ENCODE results near the gene CCNG1. TPM values are rescaled to one million over a fixed set of nuclear protein-coding genes. Genes with fewer than 3 reads are reported as not detected.
"Not testable (repeated sequence)": the region's sequence is repeated elsewhere in the genome, so short reads cannot be mapped to it uniquely, and the experiment has no call there.

The CCNG1 gene
- polyA plus RNA-seq, 3 donors: 13.1 to 48.9 (median 46.0) TPM

GRCh38 chr5:163451489-163451888 lies 14.1 kb downstream of the CCNG1 start:
- peaks cover 7% of the 10 kb centered on the region for H3K79me2 ChIP-seq (ENCODE audit: insufficient read depth, low read length)
- H3K36me3 ChIP-seq (replicated peaks in 1 of 2; ENCODE audit: control insufficient read depth in 1 of 2, insufficient read depth in 2 of 2, low read length in 2 of 2): peaks cover 36 to 91% of the 10 kb centered on the region in 2 donors
- no peak overlapping the region for H3K4me3 ChIP-seq (replicated peaks in 1 of 3; ENCODE audit: low read depth in 2 of 3, low read length in 3 of 3)
- Mint-ChIP-seq H3K36me3 (peaks cover 60 to 72% of the 10 kb centered on the region in 2 donors), H3K27ac (no peak overlapping the region), H3K4me1 (no peaks in the 10 kb centered on the region), H3K27me3 (ENCODE audit: low read depth in 3 of 3) (no peaks in the 10 kb centered on the region), H3K9me3 (peaks cover 0 to 1% (median 0%) of the 10 kb centered on the region in 7 donors), H3K4me3 (no peak overlapping the region)
- no peaks in the 10 kb centered on the region for H3K27me3 ChIP-seq (ENCODE audit: control insufficient read depth in 2 of 2, insufficient read depth in 2 of 2, low read length in 2 of 2)
- H3K9me3 ChIP-seq (replicated peaks in 1 of 2; ENCODE audit: control insufficient read depth in 1 of 2, insufficient read depth in 1 of 2, low read length in 2 of 2): no peaks in the 10 kb centered on the region
- no peak for TF ChIP-seq CTCF (IDR thresholded peaks at IDR 0.05)
- no peak overlapping the region for H3K9ac ChIP-seq (ENCODE audit: insufficient read depth, low read length, poor library complexity, severe bottlenecking)
- no peak for DNase-seq
- H3K4me1 ChIP-seq (ENCODE audit: control insufficient read depth in 1 of 2, insufficient read depth in 2 of 2, low read length in 2 of 2): no peaks in the 10 kb centered on the region
- no peak overlapping the region for H3K27ac ChIP-seq (ENCODE audit: low read depth in 1 of 2, low read length in 2 of 2)
- intact Hi-C loops (cut with micrococcal nuclease): no loop called here
- 100% methylated on average over 7 of the region's 8 CpGs for WGBS (ENCODE audit: insufficient coverage)
- H2AFZ ChIP-seq (ENCODE audit: insufficient read depth, low read depth, low read length, poor library complexity, severe bottlenecking): no peak overlapping the region
- H3K4me2 ChIP-seq (replicated peaks; ENCODE audit: extremely low read depth, low read length, poor library complexity, severe bottlenecking): no peak overlapping the region
- H4K20me1 ChIP-seq (ENCODE audit: insufficient read depth, low read length): no peaks in the 10 kb centered on the region

GRCh38 chr5:163453705-163454104 lies 16.3 kb downstream of the CCNG1 start:
- H3K36me3 ChIP-seq (replicated peaks in 1 of 2; ENCODE audit: control insufficient read depth in 1 of 2, insufficient read depth in 2 of 2, low read length in 2 of 2): peaks cover 24 to 69% of the 10 kb centered on the region in 2 donors
- no peak overlapping the region for H3K4me3 Mint-ChIP-seq
- no peak overlapping the region for H3K4me3 ChIP-seq (replicated peaks in 1 of 3; ENCODE audit: low read depth in 2 of 3, low read length in 3 of 3)
- no peaks in the 10 kb centered on the region for H3K9me3 ChIP-seq (replicated peaks in 1 of 2; ENCODE audit: control insufficient read depth in 1 of 2, insufficient read depth in 1 of 2, low read length in 2 of 2)
- no peak for DNase-seq
- no peak overlapping the region for H3K27ac Mint-ChIP-seq
- no peaks in the 10 kb centered on the region for H3K27me3 Mint-ChIP-seq (ENCODE audit: low read depth in 3 of 3)
- H3K36me3 Mint-ChIP-seq: peaks cover 47 to 56% of the 10 kb centered on the region in 2 donors
- H4K20me1 ChIP-seq (ENCODE audit: insufficient read depth, low read length): no peaks in the 10 kb centered on the region
- TF ChIP-seq CTCF (IDR thresholded peaks at IDR 0.05): no peak
- peaks cover 0 to 1% (median 0%) of the 10 kb centered on the region in 7 donors for H3K9me3 Mint-ChIP-seq
- H3K27ac ChIP-seq (ENCODE audit: low read depth in 1 of 2, low read length in 2 of 2): no peak overlapping the region
- intact Hi-C loops (cut with micrococcal nuclease): no loop called here
- H3K4me2 ChIP-seq (replicated peaks; ENCODE audit: extremely low read depth, low read length, poor library complexity, severe bottlenecking): no peak overlapping the region
- no peaks in the 10 kb centered on the region for H3K27me3 ChIP-seq (ENCODE audit: control insufficient read depth in 2 of 2, insufficient read depth in 2 of 2, low read length in 2 of 2)
- peaks cover 4% of the 10 kb centered on the region for H3K4me1 Mint-ChIP-seq
- H2AFZ ChIP-seq (ENCODE audit: insufficient read depth, low read depth, low read length, poor library complexity, severe bottlenecking): no peak overlapping the region
- peaks cover 18% of the 10 kb centered on the region for H3K79me2 ChIP-seq (ENCODE audit: insufficient read depth, low read length)
- no CpG with 5 or more reads among the region's 1 CpG for WGBS (ENCODE audit: insufficient coverage)
- peaks cover 2 to 3% of the 10 kb centered on the region in 2 donors for H3K4me1 ChIP-seq (ENCODE audit: control insufficient read depth in 1 of 2, insufficient read depth in 2 of 2, low read length in 2 of 2)
- no peak overlapping the region for H3K9ac ChIP-seq (ENCODE audit: insufficient read depth, low read length, poor library complexity, severe bottlenecking)

GRCh38 chr5:163455406-163455805 lies 18.0 kb downstream of the CCNG1 start:
- WGBS (ENCODE audit: insufficient coverage): 97% methylated on average over 6 of the region's 17 CpGs

More at GRCh38 chr5:163455406-163455805, 18.0 kb downstream of the CCNG1 start:
- peaks cover 34 to 44% of the 10 kb centered on the region in 2 donors for H3K36me3 Mint-ChIP-seq
- H3K27ac ChIP-seq (ENCODE audit: low read depth in 1 of 2, low read length in 2 of 2); H3K9ac ChIP-seq (ENCODE audit: insufficient read depth, low read length, poor library complexity, severe bottlenecking); intact Hi-C loops (cut with micrococcal nuclease); H3K4me2 ChIP-seq (replicated peaks; ENCODE audit: extremely low read depth, low read length, poor library complexity, severe bottlenecking); H3K27me3 Mint-ChIP-seq (ENCODE audit: low read depth in 3 of 3); H3K4me3 ChIP-seq (replicated peaks in 1 of 3; ENCODE audit: low read depth in 2 of 3, low read length in 3 of 3); H3K4me3 Mint-ChIP-seq; H4K20me1 ChIP-seq (ENCODE audit: insufficient read depth, low read length); DNase-seq; H3K9me3 ChIP-seq (replicated peaks in 1 of 2; ENCODE audit: control insufficient read depth in 1 of 2, insufficient read depth in 1 of 2, low read length in 2 of 2); H3K27me3 ChIP-seq (ENCODE audit: control insufficient read depth in 2 of 2, insufficient read depth in 2 of 2, low read length in 2 of 2); H2AFZ ChIP-seq (ENCODE audit: insufficient read depth, low read depth, low read length, poor library complexity, severe bottlenecking); H3K9me3 Mint-ChIP-seq: not testable (repeated sequence)
- Histone ChIP-seq H3K79me2 (ENCODE audit: insufficient read depth, low read length) (peaks cover 30% of the 10 kb centered on the region), H3K36me3 (replicated peaks in 1 of 2; ENCODE audit: control insufficient read depth in 1 of 2, insufficient read depth in 2 of 2, low read length in 2 of 2) (peaks cover 24 to 56% of the 10 kb centered on the region in 2 donors), H3K4me1 (ENCODE audit: control insufficient read depth in 1 of 2, insufficient read depth in 2 of 2, low read length in 2 of 2) (peaks cover 9 to 13% of the 10 kb centered on the region in 2 donors)
- H3K27ac Mint-ChIP-seq: peak overlapping the region in 2 of 7 donors; percentile 42 to 51
- peaks cover 10% of the 10 kb centered on the region for H3K4me1 Mint-ChIP-seq

All from CD14-positive monocyte (primary cell).